Anterior cingulate cortex (tissue), 58 donors: ENCODE results near the gene FAIM.
"Not testable (repeated sequence)": the region's sequence is repeated elsewhere in the genome, so short reads cannot be mapped to it uniquely, and the experiment has no call there.

ENCODE experiments used
- DNase-seq, 58 donors: peaks; one replicate each; lab custom pipeline; 2025; lab: John Stamatoyannopoulos, UW

FAIM gene

GRCh38 chr3:138600100-138600745 is 8.3 kb upstream of the FAIM start:
- DNase-seq: peak in 9 of 58 donors; percentile 1 to 18 (median 5)

GRCh38 chr3:138601661-138602060 is 6.9 kb upstream of the FAIM start:
- DNase-seq: not testable (repeated sequence)

- not testable (repeated sequence) for DNase-seq
Measured at GRCh38 chr3:138604106-138604595, 4.4 kb upstream of the FAIM start.

- peak in 3 of 58 donors; percentile 1 to 11 (median 1) for DNase-seq
Measured at GRCh38 chr3:138609898-138610266, 1.3 kb downstream of the FAIM start.

- DNase-seq: no peak
Measured at GRCh38 chr3:138615462-138615861, 6.9 kb downstream of the FAIM start.

- DNase-seq: no peak
Measured at GRCh38 chr3:138620431-138620830, 11.9 kb downstream of the FAIM start.

GRCh38 chr3:138624518-138624917 is 15.9 kb downstream of the FAIM start:
- no peak for DNase-seq

GRCh38 chr3:138625707-138626365 is 17.3 kb downstream of the FAIM start:
- DNase-seq: no peak

- no peak for DNase-seq
Measured at GRCh38 chr3:138629526-138629925, 21.0 kb downstream of the FAIM start.

- no peak for DNase-seq
Measured at GRCh38 chr3:138638641-138639040, 30.1 kb downstream of the FAIM start.

GRCh38 chr3:138640537-138640936 is 32.0 kb downstream of the FAIM start:
- DNase-seq: no peak

- no peak for DNase-seq
Measured at GRCh38 chr3:138642226-138642926, 33.8 kb downstream of the FAIM start.

- DNase-seq: no peak
Measured at GRCh38 chr3:138642927-138643253, 34.3 kb downstream of the FAIM start.

GRCh38 chr3:138646008-138646407 is 37.4 kb downstream of the FAIM start:
- no peak for DNase-seq

GRCh38 chr3:138646513-138646912 is 37.9 kb downstream of the FAIM start:
- no peak for DNase-seq

GRCh38 chr3:138649134-138649533 is 40.6 kb downstream of the FAIM start:
- no peak for DNase-seq

- DNase-seq: no peak
Measured at GRCh38 chr3:138653567-138653966, 45.0 kb downstream of the FAIM start.

GRCh38 chr3:138657508-138657907 is 48.9 kb downstream of the FAIM start:
- DNase-seq: no peak

GRCh38 chr3:138668107-138668506 is 59.5 kb downstream of the FAIM start:
- no peak for DNase-seq

GRCh38 chr3:138670407-138670806 is 61.8 kb downstream of the FAIM start:
- no peak for DNase-seq

GRCh38 chr3:138673641-138674530 is 65.3 kb downstream of the FAIM start:
- DNase-seq: no peak
